Measurements from ENCODE around the gene MPC2.

DNA sequence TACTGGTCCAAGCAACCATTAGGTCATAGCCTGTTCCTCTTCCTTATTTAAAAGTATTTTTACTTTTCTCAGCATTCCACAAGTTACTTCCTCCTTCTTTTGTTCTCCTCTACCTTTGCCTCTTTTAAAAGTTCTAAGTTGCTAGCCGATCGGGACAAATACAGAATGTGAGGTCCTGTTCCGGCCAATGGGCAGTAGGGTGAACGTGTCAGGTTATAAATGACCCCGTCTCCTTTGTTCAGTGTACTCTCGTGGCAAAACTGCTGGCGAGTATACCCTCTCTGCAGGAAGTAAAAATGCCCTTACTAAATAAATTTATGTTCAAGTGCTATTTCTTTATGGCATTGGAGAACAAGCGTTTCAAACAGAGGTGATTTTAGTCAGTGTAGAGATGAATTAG lies 25.5 kb downstream of the MPC2 start:
- TF ChIP-seq POLR2A (IDR thresholded peaks at IDR 0.05) = no peak
- TF ChIP-seq, protein P1, sequence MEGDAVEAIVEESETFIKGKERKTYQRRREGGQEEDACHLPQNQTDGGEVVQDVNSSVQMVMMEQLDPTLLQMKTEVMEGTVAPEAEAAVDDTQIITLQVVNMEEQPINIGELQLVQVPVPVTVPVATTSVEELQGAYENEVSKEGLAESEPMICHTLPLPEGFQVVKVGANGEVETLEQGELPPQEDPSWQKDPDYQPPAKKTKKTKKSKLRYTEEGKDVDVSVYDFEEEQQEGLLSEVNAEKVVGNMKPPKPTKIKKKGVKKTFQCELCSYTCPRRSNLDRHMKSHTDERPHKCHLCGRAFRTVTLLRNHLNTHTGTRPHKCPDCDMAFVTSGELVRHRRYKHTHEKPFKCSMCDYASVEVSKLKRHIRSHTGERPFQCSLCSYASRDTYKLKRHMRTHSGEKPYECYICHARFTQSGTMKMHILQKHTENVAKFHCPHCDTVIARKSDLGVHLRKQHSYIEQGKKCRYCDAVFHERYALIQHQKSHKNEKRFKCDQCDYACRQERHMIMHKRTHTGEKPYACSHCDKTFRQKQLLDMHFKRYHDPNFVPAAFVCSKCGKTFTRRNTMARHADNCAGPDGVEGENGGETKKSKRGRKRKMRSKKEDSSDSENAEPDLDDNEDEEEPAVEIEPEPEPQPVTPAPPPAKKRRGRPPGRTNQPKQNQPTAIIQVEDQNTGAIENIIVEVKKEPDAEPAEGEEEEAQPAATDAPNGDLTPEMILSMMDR (IDR thresholded peaks at IDR 0.05) = no peak
- no peak for TF ChIP-seq EP300 (IDR thresholded peaks at IDR 0.05)
